Measurements from ENCODE around the gene PSAPL1. TPM values are rescaled to one million over a fixed set of nuclear protein-coding genes. Genes with fewer than 3 reads are reported as not detected.
A peak's percentile ranks its signal among the peaks of the same experiment; 100 is the strongest.

Gene PSAPL1
- total RNA-seq, 5 donors from 2014 or later (not counting 1 experiment from before 2014, with no cell fraction given): not detected

DNA sequence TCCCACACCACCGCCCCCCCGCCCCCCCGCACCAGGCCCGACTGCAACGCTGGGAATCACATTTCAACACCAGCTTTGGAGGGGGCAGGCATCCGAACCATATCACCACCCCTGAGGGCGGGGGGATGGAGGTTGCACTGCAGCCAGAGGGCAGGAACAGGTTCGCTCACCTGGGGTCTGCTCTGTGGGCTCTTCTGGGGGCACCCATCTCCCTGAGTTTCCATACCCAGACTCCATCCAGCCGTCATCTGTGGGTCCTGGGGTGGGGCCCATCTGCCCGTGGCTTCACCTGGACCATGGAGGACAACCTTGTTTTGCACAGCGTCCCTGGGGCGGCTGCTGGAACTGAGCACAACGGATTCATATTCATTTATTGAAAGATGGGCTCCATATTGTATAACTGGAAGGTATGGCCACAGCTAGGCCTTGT is 6.9 kb downstream of the PSAPL1 start:
- Mint-ChIP-seq H3K9me3 (no peaks in the 10 kb centered on the region), H3K36me3 (no peaks in the 10 kb centered on the region), H3K27ac (no peak overlapping the region), H3K27me3 (peaks cover 5 to 10% of the 10 kb centered on the region in 2 donors), H3K4me1 (no peaks in the 10 kb centered on the region), H3K4me3 (no peak overlapping the region)
- no peaks in the 10 kb centered on the region for H3K36me3 ChIP-seq (ENCODE audit: control insufficient read depth in 2 of 2, extremely low read depth in 1 of 2, insufficient read depth in 1 of 2, low read length in 1 of 2)
- no peaks in the 10 kb centered on the region for H3K9me3 ChIP-seq
- no peak overlapping the region for H3K27ac ChIP-seq (ENCODE audit: low read length)
- no peak overlapping the region for H3K4me3 ChIP-seq (ENCODE audit: control insufficient read depth in 1 of 2, extremely low read depth in 1 of 2, low read length in 1 of 2)
- DNase-seq: peak in 1 of 35 experiments; percentile 17
- H3K4me1 ChIP-seq (ENCODE audit: control insufficient read depth in 1 of 2, extremely low read depth in 1 of 2, insufficient read depth in 2 of 2, low read length in 2 of 2): no peaks in the 10 kb centered on the region
- ATAC-seq (replicated peaks in 1 of 4): no peak
- ChIA-PET POLR2A (no interaction called here), CTCF (no interaction called here)
- H3K27me3 ChIP-seq (replicated peaks in 1 of 2; ENCODE audit: control insufficient read depth in 2 of 2, extremely low read depth in 1 of 2, insufficient read depth in 2 of 2, low read length in 1 of 2): peaks cover 0 to 16% of the 10 kb centered on the region in 2 experiments
- 71% methylated on average over 8 of the region's 13 CpGs for WGBS (ENCODE audit: insufficient coverage)

DNA sequence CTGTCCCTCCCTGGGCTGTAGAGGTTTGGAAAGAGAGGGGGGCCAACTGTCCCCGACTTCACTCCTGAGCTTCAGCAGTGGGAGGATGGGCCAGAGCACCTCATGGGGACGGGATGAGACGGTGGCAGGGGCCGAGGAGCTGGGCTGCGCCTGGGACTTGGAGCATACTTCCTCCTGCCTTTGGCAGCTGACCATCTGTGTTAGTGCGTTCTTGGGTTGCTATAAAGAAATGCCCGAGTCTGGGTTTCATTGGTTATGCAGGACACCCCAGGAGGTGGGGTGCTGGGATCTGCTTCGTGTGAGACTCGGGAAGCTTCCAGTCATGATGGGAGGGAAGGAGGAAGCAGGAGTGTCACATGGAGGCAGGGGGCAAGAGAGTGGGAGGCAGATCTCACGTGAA is 7.4 kb downstream of the PSAPL1 start:
- H3K27ac Mint-ChIP-seq: no peak overlapping the region
- Histone ChIP-seq H3K27ac (ENCODE audit: low read length) (no peak overlapping the region), H3K9me3 (no peaks in the 10 kb centered on the region), H3K4me1 (ENCODE audit: control insufficient read depth in 1 of 2, extremely low read depth in 1 of 2, insufficient read depth in 2 of 2, low read length in 2 of 2) (no peaks in the 10 kb centered on the region), H3K27me3 (replicated peaks in 1 of 2; ENCODE audit: control insufficient read depth in 2 of 2, extremely low read depth in 1 of 2, insufficient read depth in 2 of 2, low read length in 1 of 2) (peaks cover 0 to 18% of the 10 kb centered on the region in 2 experiments), H3K36me3 (ENCODE audit: control insufficient read depth in 2 of 2, extremely low read depth in 1 of 2, insufficient read depth in 1 of 2, low read length in 1 of 2) (no peaks in the 10 kb centered on the region), H3K4me3 (ENCODE audit: control insufficient read depth in 1 of 2, extremely low read depth in 1 of 2, low read length in 1 of 2) (no peak overlapping the region)
- CTCF ChIA-PET: no interaction called here
- no peaks in the 10 kb centered on the region for H3K4me1 Mint-ChIP-seq
- DNase-seq (peak in 2 of 35 experiments; percentile 5 to 10), ATAC-seq (replicated peaks in 1 of 4) (no peak)
- H3K4me3 Mint-ChIP-seq: no peak overlapping the region
- no peaks in the 10 kb centered on the region for H3K36me3 Mint-ChIP-seq
- WGBS (ENCODE audit: insufficient coverage): 68% methylated on average over 6 of the region's 10 CpGs
- POLR2A ChIA-PET: no interaction called here
- no peaks in the 10 kb centered on the region for H3K9me3 Mint-ChIP-seq
- H3K27me3 Mint-ChIP-seq: peaks cover 5 to 11% of the 10 kb centered on the region in 2 donors

DNA sequence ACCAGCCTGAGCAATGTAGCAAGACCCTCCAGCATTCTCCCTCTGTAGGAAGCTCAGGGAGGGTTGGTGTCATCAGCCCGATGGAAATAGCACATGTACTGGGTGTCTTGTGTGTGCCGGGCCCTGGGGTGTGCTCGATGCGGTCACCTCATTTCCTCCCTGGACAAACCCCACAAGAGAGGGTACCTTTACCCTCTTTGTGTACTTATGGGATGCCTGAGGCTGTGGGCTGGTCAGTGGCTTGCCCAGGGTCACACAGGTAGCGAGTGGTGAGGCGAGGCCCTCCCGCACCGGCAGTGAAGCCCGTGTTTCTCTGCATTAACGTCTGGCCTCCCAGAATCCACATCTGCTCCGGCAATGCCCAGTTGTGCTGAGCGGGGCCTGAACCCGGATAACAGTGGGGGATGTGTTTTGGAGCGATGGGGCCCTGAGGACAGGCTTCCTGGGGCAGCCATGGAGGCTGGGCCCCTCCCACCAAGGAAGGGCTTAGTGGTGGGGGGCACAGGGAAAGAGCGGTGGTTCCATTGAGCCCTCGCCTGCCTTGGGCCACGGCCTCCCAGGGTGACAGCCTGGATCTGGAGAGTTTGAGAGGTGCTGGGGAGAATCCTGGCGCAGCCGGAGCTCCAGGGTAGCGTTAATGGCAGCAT is 8.1 kb downstream of the PSAPL1 start:
- no peaks in the 10 kb centered on the region for H3K9me3 Mint-ChIP-seq
- no peak overlapping the region for H3K27ac Mint-ChIP-seq
- DNase-seq (peak in 1 of 35 experiments; percentile 0), ATAC-seq (replicated peaks in 1 of 4) (no peak)
- H3K27me3 ChIP-seq (replicated peaks in 1 of 2; ENCODE audit: control insufficient read depth in 2 of 2, extremely low read depth in 1 of 2, insufficient read depth in 2 of 2, low read length in 1 of 2): peaks cover 0 to 18% of the 10 kb centered on the region in 2 experiments
- no peak overlapping the region for H3K4me3 Mint-ChIP-seq
- H3K27me3 Mint-ChIP-seq: peaks cover 5 to 11% of the 10 kb centered on the region in 2 donors
- no peaks in the 10 kb centered on the region for H3K36me3 ChIP-seq (ENCODE audit: control insufficient read depth in 2 of 2, extremely low read depth in 1 of 2, insufficient read depth in 1 of 2, low read length in 1 of 2)
- ChIA-PET POLR2A (no interaction called here), CTCF (no interaction called here)
- H3K4me1 Mint-ChIP-seq: no peaks in the 10 kb centered on the region
- H3K4me3 ChIP-seq (ENCODE audit: control insufficient read depth in 1 of 2, extremely low read depth in 1 of 2, low read length in 1 of 2): no peak overlapping the region
- no peaks in the 10 kb centered on the region for H3K36me3 Mint-ChIP-seq
- no peak overlapping the region for H3K27ac ChIP-seq (ENCODE audit: low read length)
- WGBS (ENCODE audit: insufficient coverage): 84% methylated on average over 16 of the region's 20 CpGs
- H3K4me1 ChIP-seq (ENCODE audit: control insufficient read depth in 1 of 2, extremely low read depth in 1 of 2, insufficient read depth in 2 of 2, low read length in 2 of 2): no peaks in the 10 kb centered on the region
- H3K9me3 ChIP-seq: no peaks in the 10 kb centered on the region

DNA sequence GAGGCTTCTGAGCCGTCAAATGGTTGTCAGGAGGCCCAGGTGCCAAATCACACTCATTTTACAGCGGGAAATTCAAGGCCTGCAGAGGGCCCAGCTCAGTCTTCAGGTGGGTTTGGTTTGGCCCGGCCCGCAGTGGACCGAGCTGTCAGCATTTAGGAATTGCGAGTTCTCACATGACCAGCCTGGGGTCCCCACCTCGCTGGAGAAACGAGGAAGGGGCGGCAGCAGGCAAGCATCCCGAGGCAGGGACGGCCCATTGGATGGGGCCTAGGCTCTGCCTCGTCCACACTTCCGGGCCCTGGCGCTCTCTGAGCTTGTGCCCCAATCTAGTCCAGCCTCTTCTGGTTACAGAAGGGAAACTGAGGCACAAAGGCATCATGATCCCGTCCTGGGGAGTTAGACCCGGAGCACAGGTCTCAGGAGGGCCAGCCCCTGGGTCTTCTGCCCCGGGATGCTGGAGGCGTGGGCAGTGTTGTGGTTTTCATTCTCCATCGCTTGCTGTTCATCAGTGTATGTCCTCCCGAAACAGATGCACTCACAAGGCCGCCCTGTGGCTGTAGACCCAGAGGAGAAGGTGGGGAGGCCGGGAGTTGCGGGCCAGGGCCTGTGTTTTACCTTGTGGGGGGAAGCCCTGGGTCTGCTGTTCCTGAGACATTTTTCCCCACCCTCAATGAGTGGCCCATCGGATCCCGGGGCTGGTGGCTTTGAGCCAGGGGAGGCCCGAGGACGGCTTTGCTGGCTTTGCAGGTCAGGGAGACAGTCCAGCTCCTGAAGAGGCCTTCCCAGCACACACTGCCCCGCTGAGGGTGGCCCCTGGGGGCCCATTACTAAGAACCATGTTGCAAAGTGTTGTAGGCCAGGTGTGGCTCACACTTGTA is 8.9 kb downstream of the PSAPL1 start:
- DNase-seq (peak in 1 of 35 experiments; percentile 1), ATAC-seq (replicated peaks in 1 of 4) (no peak)
- no peak overlapping the region for H3K4me3 ChIP-seq (ENCODE audit: control insufficient read depth in 1 of 2, extremely low read depth in 1 of 2, low read length in 1 of 2)
- peaks cover 0 to 19% of the 10 kb centered on the region in 2 experiments for H3K27me3 ChIP-seq (replicated peaks in 1 of 2; ENCODE audit: control insufficient read depth in 2 of 2, extremely low read depth in 1 of 2, insufficient read depth in 2 of 2, low read length in 1 of 2)
- POLR2A ChIA-PET: no interaction called here
- CTCF ChIA-PET: no interaction called here
- H3K36me3 Mint-ChIP-seq: no peaks in the 10 kb centered on the region
- 78% methylated on average over 23 of the region's 28 CpGs for WGBS (ENCODE audit: insufficient coverage)
- no peaks in the 10 kb centered on the region for H3K4me1 ChIP-seq (ENCODE audit: control insufficient read depth in 1 of 2, extremely low read depth in 1 of 2, insufficient read depth in 2 of 2, low read length in 2 of 2)
- H3K4me1 Mint-ChIP-seq: no peaks in the 10 kb centered on the region
- no peaks in the 10 kb centered on the region for H3K9me3 ChIP-seq
- H3K27ac ChIP-seq (ENCODE audit: low read length): no peak overlapping the region
- no peaks in the 10 kb centered on the region for H3K9me3 Mint-ChIP-seq
- no peak overlapping the region for H3K4me3 Mint-ChIP-seq
- H3K27me3 Mint-ChIP-seq: peaks cover 5 to 11% of the 10 kb centered on the region in 2 donors
- no peak overlapping the region for H3K27ac Mint-ChIP-seq
- no peaks in the 10 kb centered on the region for H3K36me3 ChIP-seq (ENCODE audit: control insufficient read depth in 2 of 2, extremely low read depth in 1 of 2, insufficient read depth in 1 of 2, low read length in 1 of 2)

DNA sequence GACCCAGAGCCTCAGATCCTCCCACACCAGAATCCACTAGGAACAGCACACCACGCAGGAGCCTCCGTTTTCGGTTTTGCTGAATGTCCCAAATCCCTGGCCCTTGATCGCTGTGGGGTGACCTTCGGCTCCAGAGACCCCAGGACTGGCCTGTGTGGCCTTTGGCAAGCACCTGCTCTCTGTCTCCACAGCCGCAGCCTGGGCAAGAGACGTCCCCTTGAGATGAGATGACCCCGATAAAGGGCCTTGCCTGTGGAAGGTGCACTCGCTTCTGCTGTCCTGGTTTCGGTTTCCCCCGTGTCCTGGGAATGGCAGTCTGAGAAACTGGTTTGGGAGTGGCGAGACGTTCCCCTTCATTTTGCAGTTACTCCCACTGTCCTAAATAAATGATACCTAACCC is 9.6 kb downstream of the PSAPL1 start:
- Histone ChIP-seq H3K4me1 (ENCODE audit: control insufficient read depth in 1 of 2, extremely low read depth in 1 of 2, insufficient read depth in 2 of 2, low read length in 2 of 2) (no peaks in the 10 kb centered on the region), H3K27ac (ENCODE audit: low read length) (no peak overlapping the region), H3K9me3 (no peaks in the 10 kb centered on the region), H3K27me3 (replicated peaks in 1 of 2; ENCODE audit: control insufficient read depth in 2 of 2, extremely low read depth in 1 of 2, insufficient read depth in 2 of 2, low read length in 1 of 2) (peaks cover 0 to 23% of the 10 kb centered on the region in 2 experiments), H3K36me3 (ENCODE audit: control insufficient read depth in 2 of 2, extremely low read depth in 1 of 2, insufficient read depth in 1 of 2, low read length in 1 of 2) (no peaks in the 10 kb centered on the region), H3K4me3 (ENCODE audit: control insufficient read depth in 1 of 2, extremely low read depth in 1 of 2, low read length in 1 of 2) (no peak overlapping the region)
- H3K27me3 Mint-ChIP-seq: peaks cover 5 to 11% of the 10 kb centered on the region in 2 donors
- WGBS (ENCODE audit: insufficient coverage): 84% methylated on average over 7 of the region's 13 CpGs
- ChIA-PET CTCF (no interaction called here), POLR2A (no interaction called here)
- no peak overlapping the region for H3K4me3 Mint-ChIP-seq
- H3K27ac Mint-ChIP-seq: no peak overlapping the region
- H3K36me3 Mint-ChIP-seq: no peaks in the 10 kb centered on the region
- DNase-seq (no peak), ATAC-seq (replicated peaks in 1 of 4) (no peak)
- H3K4me1 Mint-ChIP-seq: no peaks in the 10 kb centered on the region
- H3K9me3 Mint-ChIP-seq: no peaks in the 10 kb centered on the region

DNA sequence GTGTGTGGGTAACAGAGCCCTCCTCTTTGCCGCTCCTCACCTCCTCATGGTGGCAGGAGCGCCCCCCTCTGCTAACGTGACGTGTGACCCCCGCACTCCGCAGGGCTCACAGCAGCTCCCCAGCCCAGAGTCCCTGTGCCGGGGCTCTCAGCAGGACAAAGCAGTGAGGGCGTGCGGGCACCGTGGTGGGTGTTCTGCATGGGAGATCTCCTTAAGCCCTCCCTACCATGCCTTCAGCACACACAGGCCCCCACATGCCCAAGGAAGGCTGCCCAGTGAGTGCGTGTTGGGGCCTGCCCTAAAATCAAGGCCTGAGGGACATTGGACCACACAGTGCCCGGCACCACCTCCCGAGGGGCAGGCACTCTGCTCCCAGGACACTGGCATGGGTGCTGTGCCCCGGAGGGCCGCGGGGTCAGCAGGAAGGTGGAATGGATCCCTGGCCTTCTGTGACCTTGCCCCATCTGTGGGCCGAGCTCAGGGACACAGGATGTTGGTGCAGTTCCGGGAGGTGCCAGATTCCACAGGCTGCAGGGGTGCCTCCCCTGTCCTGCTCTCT is 10.1 kb downstream of the PSAPL1 start:
- no peaks in the 10 kb centered on the region for H3K36me3 Mint-ChIP-seq
- POLR2A ChIA-PET: no interaction called here
- no peaks in the 10 kb centered on the region for H3K9me3 Mint-ChIP-seq
- H3K27ac Mint-ChIP-seq: no peak overlapping the region
- no peak for ATAC-seq (replicated peaks in 1 of 4)
- CTCF ChIA-PET: interaction anchor here in 1 of 2 donors (0.6 kb wide), 1 partner anchor 389 kb away, joined by 7 read pairs; no protein-coding TSS in a partner anchor
- H3K27me3 Mint-ChIP-seq: peaks cover 5 to 11% of the 10 kb centered on the region in 2 donors
- H3K9me3 ChIP-seq: no peaks in the 10 kb centered on the region
- no peaks in the 10 kb centered on the region for H3K36me3 ChIP-seq (ENCODE audit: control insufficient read depth in 2 of 2, extremely low read depth in 1 of 2, insufficient read depth in 1 of 2, low read length in 1 of 2)
- H3K27ac ChIP-seq (ENCODE audit: low read length): no peak overlapping the region
- no peak overlapping the region for H3K4me3 Mint-ChIP-seq
- no peaks in the 10 kb centered on the region for H3K4me1 ChIP-seq (ENCODE audit: control insufficient read depth in 1 of 2, extremely low read depth in 1 of 2, insufficient read depth in 2 of 2, low read length in 2 of 2)
- 76% methylated on average over 13 of the region's 18 CpGs for WGBS (ENCODE audit: insufficient coverage)
- H3K27me3 ChIP-seq (replicated peaks in 1 of 2; ENCODE audit: control insufficient read depth in 2 of 2, extremely low read depth in 1 of 2, insufficient read depth in 2 of 2, low read length in 1 of 2): peaks cover 0 to 23% of the 10 kb centered on the region in 2 experiments
- DNase-seq: no peak
- no peaks in the 10 kb centered on the region for H3K4me1 Mint-ChIP-seq
- no peak overlapping the region for H3K4me3 ChIP-seq (ENCODE audit: control insufficient read depth in 1 of 2, extremely low read depth in 1 of 2, low read length in 1 of 2)
